Measurements from ENCODE around the gene DROSHA.

DROSHA gene

DNA sequence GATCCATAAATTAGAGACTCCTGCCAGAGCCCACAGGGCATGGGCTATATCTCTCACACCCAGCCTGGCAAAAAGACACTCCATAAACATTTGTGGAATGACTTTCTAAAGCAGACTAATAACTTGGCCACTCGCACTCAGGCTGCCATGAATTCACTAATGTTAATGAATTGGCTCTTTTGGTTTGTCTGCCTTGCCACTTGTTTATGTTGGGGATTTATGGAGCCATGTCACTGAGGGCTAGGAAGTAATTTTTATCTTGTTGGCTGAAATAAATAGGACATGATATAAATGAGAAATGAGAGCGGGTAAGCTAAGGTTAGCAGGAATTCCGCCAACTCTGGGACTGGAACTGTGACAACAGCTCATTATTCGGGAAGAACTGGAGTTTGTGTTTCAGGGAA is 55.2 kb downstream of the DROSHA start:
- H3K4me3 ChIP-seq (ENCODE audit: low read depth, low read length) = no peak overlapping the region
- DNase-seq (ENCODE audit: low read depth) = no peak
- TF ChIP-seq POLR2A (IDR thresholded peaks at IDR 0.05; ENCODE audit: extremely low read depth, insufficient read length) = no peak
- TF ChIP-seq, protein P1, sequence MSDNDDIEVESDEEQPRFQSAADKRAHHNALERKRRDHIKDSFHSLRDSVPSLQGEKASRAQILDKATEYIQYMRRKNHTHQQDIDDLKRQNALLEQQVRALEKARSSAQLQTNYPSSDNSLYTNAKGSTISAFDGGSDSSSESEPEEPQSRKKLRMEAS (IDR thresholded peaks at IDR 0.05; ENCODE audit: low read depth, low read length) = no peak
- TF ChIP-seq CTCF (IDR thresholded peaks at IDR 0.05; ENCODE audit: low read depth, low read length) = no peak
- TF ChIP-seq MYC (IDR thresholded peaks at IDR 0.05; ENCODE audit: low read depth, low read length) = no peak

DNA sequence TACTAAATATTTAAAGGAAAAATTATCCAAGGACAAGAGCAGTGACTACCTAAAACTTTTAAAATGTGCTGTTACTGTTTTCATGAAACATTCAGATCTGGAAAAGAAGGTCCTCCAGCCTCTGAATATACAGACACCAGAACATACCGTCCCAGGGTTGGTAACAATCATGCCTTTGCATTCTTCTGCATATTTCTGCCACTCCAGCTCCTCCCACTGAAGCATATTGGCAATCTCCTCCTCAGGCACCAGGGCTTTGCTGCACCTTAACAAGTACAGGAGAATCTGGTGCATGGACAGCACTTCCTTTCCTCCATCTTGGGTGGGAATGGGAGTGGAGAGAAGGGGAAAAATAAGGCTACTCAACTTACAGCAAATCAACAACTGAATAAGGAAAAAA is 60.0 kb downstream of the DROSHA start:
- no peak for DNase-seq (ENCODE audit: low read depth)
- no peak for TF ChIP-seq POLR2A (IDR thresholded peaks at IDR 0.05; ENCODE audit: extremely low read depth, insufficient read length)
- TF ChIP-seq MYC (IDR thresholded peaks at IDR 0.05; ENCODE audit: low read depth, low read length) = no peak
- no peak for TF ChIP-seq CTCF (IDR thresholded peaks at IDR 0.05; ENCODE audit: low read depth, low read length)
- TF ChIP-seq, protein P1 (IDR thresholded peaks at IDR 0.05; ENCODE audit: low read depth, low read length) = no peak
- H3K4me3 ChIP-seq (ENCODE audit: low read depth, low read length) = no peak overlapping the region

DNA sequence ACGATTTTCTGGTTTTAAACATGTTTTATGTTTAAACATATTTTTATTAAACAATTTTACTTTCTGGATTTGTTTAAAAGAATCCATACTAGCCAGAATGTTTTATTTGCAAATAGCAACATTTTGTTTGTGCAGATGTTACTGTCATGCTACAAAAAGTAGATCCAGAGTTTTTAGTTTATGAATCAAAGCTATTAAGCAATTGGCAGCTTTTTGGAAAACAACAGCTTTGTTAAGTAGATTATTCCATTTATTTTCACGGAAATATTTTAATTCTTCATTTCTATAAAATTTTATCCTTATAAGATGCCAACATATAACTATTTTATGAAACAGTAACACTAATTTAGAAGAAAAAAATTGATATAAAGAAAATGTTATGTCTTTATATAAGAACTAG is 60.9 kb downstream of the DROSHA start:
- H3K4me3 ChIP-seq (ENCODE audit: low read depth, low read length) = no peak overlapping the region

GRCh38 chr5:31470608-31471007 is 61.3 kb downstream of the DROSHA start:
- DNase-seq (ENCODE audit: low read depth) = no peak
- no peak overlapping the region for H3K4me3 ChIP-seq (ENCODE audit: low read depth, low read length)
- TF ChIP-seq MYC (IDR thresholded peaks at IDR 0.05; ENCODE audit: low read depth, low read length) (no peak), POLR2A (IDR thresholded peaks at IDR 0.05; ENCODE audit: extremely low read depth, insufficient read length) (no peak), CTCF (IDR thresholded peaks at IDR 0.05; ENCODE audit: low read depth, low read length) (no peak)
- TF ChIP-seq, protein P1 (IDR thresholded peaks at IDR 0.05; ENCODE audit: low read depth, low read length) = no peak

More for the DNA sequence above, 60.9 kb downstream of the DROSHA start:
- TF ChIP-seq CTCF (IDR thresholded peaks at IDR 0.05; ENCODE audit: low read depth, low read length) (no peak), POLR2A (IDR thresholded peaks at IDR 0.05; ENCODE audit: extremely low read depth, insufficient read length) (no peak)
- no peak for DNase-seq (ENCODE audit: low read depth)

- no peak overlapping the region for H3K4me3 ChIP-seq (ENCODE audit: low read depth, low read length)
- TF ChIP-seq CTCF (IDR thresholded peaks at IDR 0.05; ENCODE audit: low read depth, low read length) (no peak), MYC (IDR thresholded peaks at IDR 0.05; ENCODE audit: low read depth, low read length) (no peak), POLR2A (IDR thresholded peaks at IDR 0.05; ENCODE audit: extremely low read depth, insufficient read length) (no peak)
- TF ChIP-seq, protein P1 (IDR thresholded peaks at IDR 0.05; ENCODE audit: low read depth, low read length) = no peak
- DNase-seq (ENCODE audit: low read depth) = no peak
Observed at GRCh38 chr5:31469886-31470285, 62.0 kb downstream of the DROSHA start.

GRCh38 chr5:31469466-31469865 is 62.4 kb downstream of the DROSHA start:
- TF ChIP-seq CTCF (IDR thresholded peaks at IDR 0.05; ENCODE audit: low read depth, low read length) (no peak), MYC (IDR thresholded peaks at IDR 0.05; ENCODE audit: low read depth, low read length) (no peak), POLR2A (IDR thresholded peaks at IDR 0.05; ENCODE audit: extremely low read depth, insufficient read length) (no peak)
- TF ChIP-seq, protein P1 (IDR thresholded peaks at IDR 0.05; ENCODE audit: low read depth, low read length) = no peak
- DNase-seq (ENCODE audit: low read depth) = no peak
- H3K4me3 ChIP-seq (ENCODE audit: low read depth, low read length) = no peak overlapping the region

All from NB4 (cell line).